H1 (cell line): ENCODE data around the gene ALK. TPM values are rescaled to one million over a fixed set of nuclear protein-coding genes. Genes with fewer than 3 reads are reported as not detected.

Experiments
- CTCF ChIA-PET: fragments of 300-600 bp; sonication (Branson Sonifier 250); formaldehyde crosslinking; loops from one replicate; lab custom pipeline; 2021; ENCODE audit not compliant: partially characterized antibody; lab: Charles Lee
- POLR2A ChIA-PET: fragments of 300-600 bp; sonication (Branson Sonifier 250); formaldehyde crosslinking; loops from one replicate; lab custom pipeline; 2021; ENCODE audit warnings: inconsistent platforms; ENCODE audit not compliant: partially characterized antibody; lab: Charles Lee
- DNase-seq, 2 experiments: peaks; one replicate each; pipeline versions ENCODE4 v3.0.0 to v3.0.0-alpha.2; 2010 to 2022; ENCODE audit warnings: low spot score in 2 of 2, low read depth in 1 of 2, mixed read lengths in 1 of 2
- FAIRE-seq: peaks from 2 replicates; lab custom pipeline; 2011; peaks lifted over from hg19 to GRCh38; lab: Jason Lieb, UNC
- H2AFZ ChIP-seq: 2 replicates; pipeline ENCODE4 v1.8.1; 2012; ENCODE audit warnings: low read length, inconsistent platforms
- H2AK5ac ChIP-seq: 2 replicates; pipeline ENCODE4 v1.6.1; 2013; ENCODE audit warnings: low read depth, low read length
- H2BK120ac ChIP-seq: replicated peaks from 2 replicates; pipeline ENCODE3; 2013; ENCODE audit warnings: low read depth, low read length, inconsistent platforms
- H2BK12ac ChIP-seq: 2 replicates; pipeline ENCODE4 v1.6.1; 2013; ENCODE audit warnings: low read depth, low read length
- H2BK15ac ChIP-seq: 2 replicates; pipeline ENCODE4 v1.6.1; 2013; ENCODE audit warnings: low read length
- H2BK20ac ChIP-seq: 2 replicates; pipeline ENCODE4 v1.6.1; 2013; ENCODE audit warnings: low read length
- H2BK5ac ChIP-seq: 2 replicates; pipeline ENCODE4 v1.6.1; 2013; ENCODE audit warnings: low read depth, low read length
- H3K14ac ChIP-seq: 2 replicates; pipeline ENCODE4 v1.6.1; 2013; ENCODE audit warnings: inconsistent platforms; ENCODE audit not compliant: insufficient read length
- H3K18ac ChIP-seq: 2 replicates; pipeline ENCODE4 v1.6.1; 2013; ENCODE audit warnings: low read length; ENCODE audit errors: extremely low read depth
- H3K23ac ChIP-seq: 2 replicates; pipeline ENCODE4 v1.6.1; 2013; ENCODE audit warnings: inconsistent platforms; ENCODE audit not compliant: insufficient read length
- H3K23me2 ChIP-seq: 2 replicates; pipeline ENCODE4 v1.6.1; 2013; ENCODE audit warnings: low read depth, low read length
- H3K27ac ChIP-seq: 2 replicates; pipeline ENCODE4 v1.6.1; 2011; ENCODE audit warnings: low read depth, low read length, inconsistent platforms
- H3K27me3 ChIP-seq, 4 experiments: replicated peaks in 1 of 4; 1 replicate in 1 of 4; 2 replicates in 3 of 4; pipeline versions ENCODE4 v1.6.1 to v1.8.1; 2011 to 2013; ENCODE audit warnings: low read length in 3 of 4, mild to moderate bottlenecking in 3 of 4, inconsistent platforms in 2 of 4, mixed read lengths in 2 of 4, moderate library complexity in 1 of 4; ENCODE audit not compliant: control insufficient read depth in 3 of 4, insufficient read depth in 3 of 4; ENCODE audit errors: extremely low read depth in 1 of 4
- H3K36me3 ChIP-seq, 4 experiments: 2 replicates each; pipeline versions ENCODE4 v1.6.1 to v1.8.1; 2011 to 2013; ENCODE audit warnings: mild to moderate bottlenecking in 4 of 4, low read length in 3 of 4, moderate library complexity in 2 of 4, control low read depth in 1 of 4, inconsistent platforms in 1 of 4; ENCODE audit not compliant: insufficient read depth in 4 of 4, control insufficient read depth in 2 of 4
- H3K4ac ChIP-seq: replicated peaks from 2 replicates; pipeline ENCODE3; 2013; ENCODE audit warnings: low read length, low read depth, mixed read lengths, inconsistent platforms; ENCODE audit not compliant: insufficient read length
- H3K4me1 ChIP-seq, 4 experiments: replicated peaks in 1 of 4; 1 replicate in 1 of 4; 2 replicates in 3 of 4; pipeline versions ENCODE4 v1.6.1 to v1.8.1; 2011 to 2013; ENCODE audit warnings: low read length in 3 of 4, inconsistent platforms in 2 of 4, mixed read lengths in 1 of 4; ENCODE audit not compliant: insufficient read depth in 4 of 4, control insufficient read depth in 3 of 4
- H3K4me2 ChIP-seq, 2 experiments: 2 replicates each; pipeline versions ENCODE4 v1.6.1 to v1.8.1; 2011 to 2013; ENCODE audit warnings: low read depth in 2 of 2, low read length in 2 of 2, control low read depth in 1 of 2, inconsistent platforms in 1 of 2, mild to moderate bottlenecking in 1 of 2; ENCODE audit not compliant: insufficient read depth in 1 of 2
- H3K4me3 ChIP-seq, 4 experiments: fragments of 200-600, 300-600 bp in 1 of 4; sonication (generic), shearing (Covaris generic), sonication (Bioruptor Twin) in 1 of 4; 2 replicates each; pipeline versions ENCODE4 v1.5.1 to v1.8.1; 2011 to 2016; ENCODE audit warnings: low read length in 4 of 4, low read depth in 3 of 4, control low read depth in 2 of 4, inconsistent platforms in 2 of 4, mild to moderate bottlenecking in 2 of 4, mixed read lengths in 1 of 4, moderate library complexity in 1 of 4; ENCODE audit not compliant: insufficient read depth in 2 of 4; ENCODE audit errors: extremely low read depth in 1 of 4
- H3K56ac ChIP-seq: replicated peaks from 2 replicates; pipeline ENCODE3; 2013; ENCODE audit warnings: low read depth, mild to moderate bottlenecking, mixed read lengths, low read length, inconsistent platforms; ENCODE audit not compliant: insufficient read length
- H3K79me1 ChIP-seq: 2 replicates; pipeline ENCODE4 v1.6.1; 2013; ENCODE audit warnings: low read depth, low read length, control low read depth
- H3K79me2 ChIP-seq, 2 experiments: 2 replicates each; pipeline versions ENCODE4 v1.6.1 to v1.8.1; 2012 to 2013; ENCODE audit warnings: low read length in 2 of 2, mild to moderate bottlenecking in 2 of 2, inconsistent platforms in 1 of 2; ENCODE audit not compliant: insufficient read depth in 2 of 2, control insufficient read depth in 1 of 2
- H3K9ac ChIP-seq, 4 experiments: replicated peaks in 1 of 4; 1 replicate in 1 of 4; 2 replicates in 3 of 4; pipeline versions ENCODE4 v1.6.1 to v1.8.1; 2011 to 2013; ENCODE audit warnings: low read depth in 3 of 4, low read length in 3 of 4, control low read depth in 2 of 4, mild to moderate bottlenecking in 2 of 4, moderate library complexity in 2 of 4, inconsistent platforms in 1 of 4; ENCODE audit errors: extremely low read depth in 1 of 4
- H3K9me3 ChIP-seq, 2 experiments: 2 replicates each; pipeline versions ENCODE4 v1.6.1 to v1.8.1; 2012 to 2013; ENCODE audit warnings: mild to moderate bottlenecking in 2 of 2, moderate library complexity in 2 of 2, control low read depth in 1 of 2, inconsistent platforms in 1 of 2, low read depth in 1 of 2, low read length in 1 of 2, mixed read lengths in 1 of 2; ENCODE audit not compliant: insufficient read depth in 2 of 2
- H4K20me1 ChIP-seq, 2 experiments: replicated peaks in 1 of 2; 2 replicates each; pipeline versions ENCODE3 to v1.8.1; 2011 to 2013; ENCODE audit warnings: inconsistent platforms in 2 of 2, low read length in 2 of 2, mild to moderate bottlenecking in 1 of 2; ENCODE audit not compliant: insufficient read depth in 2 of 2, control insufficient read depth in 1 of 2
- H4K5ac ChIP-seq: 2 replicates; pipeline ENCODE4 v1.6.1; 2013; ENCODE audit warnings: low read length, low read depth, mixed read lengths, inconsistent platforms; ENCODE audit not compliant: insufficient read length
- H4K8ac ChIP-seq: 2 replicates; pipeline ENCODE4 v1.8.0; 2013; ENCODE audit warnings: mild to moderate bottlenecking, moderate library complexity, low read length, inconsistent platforms; ENCODE audit not compliant: insufficient read depth; ENCODE audit errors: extremely low read depth
- H4K91ac ChIP-seq: replicated peaks from 2 replicates; pipeline ENCODE3; 2013; ENCODE audit warnings: low read length, mixed read lengths, inconsistent platforms; ENCODE audit not compliant: insufficient read length
- ATF3 ChIP-seq: IDR thresholded peaks from 2 replicates; pipeline ENCODE4 v1.6.1; 2011; ENCODE audit warnings: low read depth, mild to moderate bottlenecking, low read length; ENCODE audit not compliant: insufficient read depth
- CTCF ChIP-seq, 3 experiments: IDR thresholded peaks; 1 replicate in 2 of 3; 2 replicates in 1 of 3; pipeline versions ENCODE4 v1.5.1 to v1.6.1; 2011; ENCODE audit warnings: low read length in 3 of 3, mild to moderate bottlenecking in 3 of 3, inconsistent platforms in 2 of 3, low read depth in 1 of 3, moderate library complexity in 1 of 3; ENCODE audit not compliant: insufficient read depth in 1 of 3; ENCODE audit errors: control extremely low read depth in 1 of 3
- HDAC2 ChIP-seq, 2 experiments: fragments of 300-600 bp in 1 of 2; sonication (generic) in 1 of 2; IDR thresholded peaks; 2 replicates each; pipeline ENCODE4 v1.6.1; 2011 to 2012; ENCODE audit warnings: low read depth in 2 of 2, low read length in 2 of 2, mild to moderate bottlenecking in 2 of 2, moderate library complexity in 2 of 2, borderline replicate concordance in 1 of 2, inconsistent platforms in 1 of 2
- KDM5A ChIP-seq: fragments of 200-600 bp; IDR thresholded peaks from 2 replicates; pipeline ENCODE4 v1.7.1; 2012; ENCODE audit warnings: mild to moderate bottlenecking, low read length, inconsistent platforms, mixed read lengths
- PHF8 ChIP-seq: fragments of 200-600 bp; sonication (generic); conservative IDR thresholded peaks from 2 replicates; pipeline ENCODE4 v1.7.1; 2012; ENCODE audit warnings: low read depth, mild to moderate bottlenecking, inconsistent platforms, low read length, moderate library complexity
- POU5F1 ChIP-seq: IDR thresholded peaks from 2 replicates; pipeline ENCODE4 v1.6.1; 2011; ENCODE audit warnings: low read depth, mild to moderate bottlenecking, low read length, moderate library complexity
- RAD21 ChIP-seq, 2 experiments: IDR thresholded peaks in 1 of 2; conservative IDR thresholded peaks in 1 of 2; 2 replicates each; pipeline ENCODE4 v1.6.1; 2011; ENCODE audit warnings: low read depth in 2 of 2, low read length in 2 of 2, improper control_type of control experiment in 1 of 2, inconsistent platforms in 1 of 2, mild to moderate bottlenecking in 1 of 2, moderate library complexity in 1 of 2
- SAP30 ChIP-seq: fragments of 300-600 bp; sonication (generic); IDR thresholded peaks from 2 replicates; pipeline ENCODE4 v1.7.1; 2012; ENCODE audit warnings: low read length, moderate library complexity, mild to moderate bottlenecking, inconsistent platforms; ENCODE audit not compliant: insufficient read depth, insufficient replicate concordance
- SIX5 ChIP-seq: IDR thresholded peaks from 2 replicates; pipeline ENCODE4 v1.6.1; 2011; ENCODE audit warnings: mild to moderate bottlenecking, low read depth, low read length
- TEAD4 ChIP-seq: IDR thresholded peaks from 2 replicates; pipeline ENCODE4 v1.6.1; 2012; ENCODE audit warnings: low read depth, low read length, inconsistent platforms, mixed read lengths
- WGBS, 2 experiments: shearing (Covaris generic) in 1 of 2; methylation state at CpG; one replicate each; pipeline versions ENCODE4 v1.1.6 to v1.1.7; 2013 to 2015; ENCODE audit warnings: low lambda C conversion rate in 2 of 2, mixed read lengths in 2 of 2, inconsistent platforms in 1 of 2, low coverage in 1 of 2, missing lambda C conversion rate in 1 of 2; ENCODE audit not compliant: insufficient replicate concordance in 2 of 2, insufficient coverage in 1 of 2, insufficient read length in 1 of 2; ENCODE audit errors: extremely low coverage in 1 of 2, missing lambda C conversion rate in 1 of 2; 5-methylcytosine and 5-hydroxymethylcytosine counted together
- polyA plus RNA-seq, 7 experiments: library from polyadenylated mRNA; depleted of rRNA in 3 of 7; stranded (reverse) in 5 of 7; unstranded in 2 of 7; fragments of >200 nt in 5 of 7; fragments of 200-250 nt in 2 of 7; gene quantifications; 1 replicate in 5 of 7; 2 replicates in 1 of 7; 4 replicates in 1 of 7; pipeline versions ENCODE4 v1.2.1 to v1.2.3, GENCODE V29; 2011 to 2013; ENCODE audit warnings: missing spikeins in 2 of 7, mixed read lengths in 2 of 7
- total RNA-seq: library from RNA; stranded (reverse); fragmentation: NEBNext Ultra II Directional; extraction: Animal tissue kit (Norgen Biotek cat#: 25700); gene quantifications from 2 replicates; pipeline ENCODE4 v1.2.1, GENCODE V29; 2021

The ALK gene
- total and polyA plus RNA-seq, 2 of the 8 experiments (the other 6 are each of a cell fraction or from before 2014, with no cell fraction given): 0.02 to 0.09 TPM

- Histone ChIP-seq H3K27ac (no peak overlapping the region), H3K4ac (no peak overlapping the region), H2BK12ac (no peak overlapping the region), H3K4me1 (peaks cover 0 to 5% (median 3%) of the 10 kb centered on the region in 4 experiments; a peak in 4 of 7 replicates), H4K5ac (no peak overlapping the region), H3K79me1 (no peaks in the 10 kb centered on the region), H3K27me3 (no peaks in the 10 kb centered on the region; a peak in 1 of 7 replicates), H4K8ac (no peak overlapping the region; the same call in 1 of the 2 replicates), H3K23ac (no peak overlapping the region), H3K56ac (no peak overlapping the region), H3K14ac (no peak overlapping the region), H3K36me3 (no peaks in the 10 kb centered on the region), H2AK5ac (no peak overlapping the region), H3K79me2 (no peaks in the 10 kb centered on the region), H2BK120ac (no peak overlapping the region), H2BK20ac (no peak overlapping the region), H2AFZ (no peak overlapping the region), H4K91ac (no peak overlapping the region), H3K23me2 (no peaks in the 10 kb centered on the region; the same call in 1 of the 2 replicates), H2BK15ac (no peak overlapping the region), H4K20me1 (no peaks in the 10 kb centered on the region), H3K9ac (no peak overlapping the region), H3K4me2 (no peak overlapping the region), H3K18ac (no peak overlapping the region), H3K4me3 (no peak overlapping the region), H2BK5ac (no peak overlapping the region), H3K9me3 (no peaks in the 10 kb centered on the region)
- DNase-seq (no peak), FAIRE-seq (no peak)
- POLR2A ChIA-PET: no interaction called here
- TF ChIP-seq CTCF (IDR thresholded peaks at IDR 0.05; ENCODE audit: control extremely low read depth in 1 of 3, insufficient read depth in 1 of 3, low read depth in 1 of 3, low read length in 3 of 3): no peak
- TF ChIP-seq ATF3: no peak
- TF ChIP-seq TEAD4: no peak
- TF ChIP-seq RAD21 (IDR thresholded peaks at IDR 0.05 in 1 of 2, conservative IDR thresholded peaks at IDR 0.05 in 1 of 2; ENCODE audit: low read depth in 2 of 2, low read length in 2 of 2): no peak
- no peak for TF ChIP-seq POU5F1
- no peak for TF ChIP-seq SAP30
- no peak for TF ChIP-seq SIX5
- TF ChIP-seq HDAC2 (IDR thresholded peaks at IDR 0.05; ENCODE audit: borderline replicate concordance in 1 of 2, low read depth in 2 of 2, low read length in 2 of 2): no peak
- no peak for TF ChIP-seq PHF8
- no peak for TF ChIP-seq KDM5A
- CTCF ChIA-PET: interaction anchor here (0.6 kb wide), 2 partner anchors 12 to 277 kb away, joined by 3 read pairs; no protein-coding TSS in a partner anchor
- WGBS, 2 experiments: 88% methylated on average over 3 of the region's 3 CpGs; no CpG with 5 or more reads in 1 of the 2 experiments
These were observed 197.1 kb downstream of the ALK start for GRCh38 chr2:29724282-29724681.
